Activated naive CD4-positive, alpha-beta T cell (primary cell): ENCODE results near the gene IBA57.
A peak's percentile ranks its signal among the peaks of the same experiment; 100 is the strongest.

ENCODE experiments used
- DNase-seq, 4 experiments: peaks; one replicate each; lab custom pipeline; 2025; lab: John Stamatoyannopoulos, UW

The IBA57 gene

DNA sequence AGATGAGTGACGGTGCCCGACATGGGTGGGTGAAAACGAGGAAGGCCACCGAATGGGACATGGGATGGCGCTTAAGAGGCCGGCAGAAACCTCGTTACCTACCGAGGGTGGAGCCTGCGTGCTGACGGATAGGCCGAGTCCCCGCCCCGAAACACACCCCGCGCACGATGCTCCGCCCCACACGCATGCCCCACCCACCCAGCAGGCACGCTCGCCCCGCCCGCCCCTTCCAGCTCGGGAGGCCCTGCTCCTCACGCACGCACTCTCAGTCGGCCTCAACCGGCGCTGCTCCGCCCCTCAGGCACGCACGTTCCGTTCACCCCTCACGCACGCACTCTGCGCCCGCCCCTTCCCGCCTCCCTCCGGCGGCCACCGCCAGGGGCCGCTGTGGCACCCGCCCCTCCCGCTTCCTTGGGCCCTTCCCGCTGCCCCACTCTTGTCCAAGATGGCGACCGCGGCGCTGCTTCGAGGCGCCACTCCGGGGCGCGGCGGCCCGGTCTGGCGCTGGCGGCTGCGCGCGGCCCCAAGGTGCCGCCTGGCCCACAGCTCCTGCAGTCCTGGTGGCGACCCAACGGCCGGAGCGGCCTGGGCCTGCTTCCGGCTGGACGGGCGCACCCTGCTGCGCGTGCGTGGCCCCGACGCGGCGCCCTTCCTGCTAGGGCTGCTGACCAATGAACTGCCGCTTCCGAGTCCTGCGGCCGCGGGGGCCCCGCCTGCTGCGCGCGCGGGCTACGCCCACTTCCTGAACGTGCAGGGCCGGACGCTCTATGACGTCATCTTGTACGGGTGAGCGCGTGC lies at the start of gene IBA57:
Gene IBA57 (plus strand): TSS at position 433 of the 798 bp plus-strand sequence. CDS start 13 bp downstream, at position 446.
- peak; percentile 97 to 99 (median 99) for DNase-seq

DNA sequence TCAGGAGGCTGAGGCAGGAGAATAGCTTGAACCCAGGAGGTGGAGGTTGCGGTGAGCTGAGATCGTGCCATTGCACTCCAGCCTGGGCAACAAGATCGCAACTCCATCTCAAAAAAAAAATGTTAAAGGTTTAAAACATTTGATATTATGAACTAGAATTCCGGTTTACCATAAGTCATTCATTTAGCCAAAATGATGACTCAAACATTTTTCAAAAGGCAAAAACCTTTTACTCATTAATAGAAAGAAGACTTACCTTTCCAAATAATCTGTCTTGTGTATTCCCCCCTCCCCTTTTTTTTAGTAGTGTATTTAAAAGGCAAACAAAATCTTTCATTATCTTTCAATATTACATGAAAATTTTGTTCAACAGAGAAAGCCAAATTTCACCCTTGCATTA lies 48.3 kb upstream of the IBA57 start:
- no peak for DNase-seq

DNA sequence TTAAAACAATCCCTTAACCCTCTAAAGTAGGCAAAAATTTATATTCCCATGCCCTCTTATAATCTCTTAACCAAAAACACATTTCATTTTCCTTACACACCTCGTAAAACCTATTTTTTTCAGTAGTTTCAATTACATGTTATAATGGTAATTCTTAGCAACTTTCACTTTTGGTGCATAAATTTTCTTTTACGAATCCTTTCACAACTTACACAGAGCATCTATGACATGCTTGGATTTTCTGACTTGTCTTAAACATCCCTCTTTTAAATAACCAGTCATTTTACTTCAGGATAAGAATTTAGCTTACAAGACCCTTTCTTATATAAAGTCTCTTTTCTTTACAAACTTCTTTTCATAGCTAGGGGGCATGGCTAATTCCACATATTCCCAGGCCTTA lies 47.6 kb upstream of the IBA57 start:
- DNase-seq: no peak

DNA sequence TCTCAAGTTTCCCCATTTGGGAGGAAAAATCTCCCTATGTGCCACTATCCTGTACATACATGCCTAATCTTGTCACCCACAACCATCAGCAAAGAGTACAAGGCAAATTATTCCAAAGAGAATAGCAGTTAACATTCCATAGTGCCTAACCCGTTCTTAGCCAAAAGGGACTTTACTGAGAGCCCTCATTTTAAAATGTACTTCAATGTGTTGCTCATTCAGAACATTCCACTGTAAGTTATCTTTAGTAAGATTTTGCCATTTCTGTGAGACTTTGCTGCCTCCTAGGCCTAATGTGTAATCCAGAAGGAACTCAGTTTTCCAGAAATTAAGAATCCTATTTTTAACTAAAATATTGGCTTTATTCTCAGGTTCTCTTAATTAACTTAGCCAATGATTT lies 45.3 kb upstream of the IBA57 start:
- no peak for DNase-seq

DNA sequence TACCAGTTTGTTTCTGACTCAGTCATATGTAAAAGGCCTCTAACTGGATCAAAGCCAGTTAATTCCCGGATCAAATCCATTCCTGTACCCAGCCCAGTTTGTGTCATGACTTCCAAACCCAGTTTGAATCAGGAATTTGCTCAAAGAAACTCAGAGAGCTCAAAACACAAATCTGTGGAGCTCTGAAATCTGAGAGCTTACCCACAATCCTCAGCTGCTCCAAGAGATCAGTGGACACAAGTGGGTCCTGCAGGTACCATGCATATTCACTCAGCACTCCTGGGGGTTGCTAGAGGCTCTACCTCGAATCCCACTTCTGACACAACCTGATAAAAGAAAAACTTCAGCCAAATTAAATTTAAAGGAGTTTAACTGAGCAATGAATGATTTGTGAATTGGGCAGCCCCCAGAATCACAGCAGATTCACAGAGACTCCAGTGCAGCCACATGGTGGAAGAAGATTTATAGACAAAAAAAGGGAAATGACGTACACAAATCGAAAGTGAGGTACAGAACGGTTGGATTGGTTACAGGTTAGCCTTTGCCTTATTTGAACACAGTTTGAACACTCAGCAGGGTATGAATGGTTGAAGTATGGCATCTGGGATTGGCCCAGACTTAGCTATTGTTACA lies 44.6 kb upstream of the IBA57 start:
- DNase-seq: no peak

DNA sequence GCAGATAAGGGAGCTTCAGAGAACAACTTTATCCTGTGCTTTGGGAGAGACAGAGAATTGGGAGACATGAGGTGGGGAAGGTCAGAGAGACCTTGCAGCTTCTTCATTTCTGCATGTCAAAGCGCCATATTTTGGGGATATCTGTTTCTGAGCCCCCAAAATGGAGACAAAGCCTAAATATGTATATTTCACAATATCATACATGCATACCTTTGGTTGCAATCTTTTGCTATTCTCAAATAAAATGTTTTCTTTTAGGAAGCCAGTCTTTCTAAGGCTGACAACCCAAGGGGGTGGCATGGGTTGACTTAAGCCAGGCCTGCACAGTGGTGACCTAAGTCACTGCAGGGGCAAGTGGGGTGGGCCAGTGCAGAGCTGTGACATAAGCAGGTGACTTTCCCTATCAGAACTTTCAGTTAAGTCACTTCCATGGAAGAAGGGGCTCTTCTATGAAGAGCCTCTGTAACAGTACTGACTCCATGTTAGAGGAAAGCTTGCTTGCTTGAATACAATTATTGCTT lies 42.6 kb upstream of the IBA57 start:
- no peak for DNase-seq

DNA sequence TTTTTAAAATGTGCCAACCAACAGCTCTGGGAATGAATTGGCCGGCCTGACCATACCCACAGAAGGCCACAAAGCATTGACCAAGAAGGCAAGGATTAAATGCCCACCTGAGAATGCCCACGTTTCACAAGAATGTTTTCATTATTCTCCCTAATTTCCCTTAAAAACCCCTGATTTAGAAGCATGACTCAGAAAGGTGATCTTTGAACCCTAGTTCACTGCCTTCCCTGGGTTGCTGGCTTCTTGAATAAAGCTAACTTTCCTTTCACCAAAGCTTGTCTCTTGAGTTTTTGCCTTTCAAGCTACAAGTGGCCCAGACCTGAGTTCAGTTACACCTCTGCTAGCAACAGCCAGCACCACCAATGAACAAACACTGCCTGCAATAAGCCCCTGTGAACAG lies 42.1 kb upstream of the IBA57 start:
- no peak for DNase-seq

DNA sequence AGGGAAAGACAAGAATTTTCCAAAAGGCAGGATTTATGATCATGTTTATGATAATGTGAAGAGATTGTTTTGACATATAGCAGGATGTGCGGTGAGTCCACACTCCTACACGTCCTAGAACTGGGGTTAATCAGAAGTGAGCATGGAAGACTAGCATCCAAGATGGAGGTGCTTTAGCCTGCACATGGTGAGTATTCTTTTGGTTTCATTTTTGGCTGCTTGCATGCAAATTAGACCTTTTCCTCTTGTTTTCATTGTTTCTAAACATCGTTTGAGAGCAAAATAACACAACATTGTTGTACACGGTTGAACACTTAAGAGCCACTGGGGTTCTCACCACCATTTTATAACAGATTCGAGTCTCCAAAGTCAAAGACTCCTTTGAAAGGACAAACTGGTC lies 40.4 kb upstream of the IBA57 start:
- DNase-seq: no peak

DNA sequence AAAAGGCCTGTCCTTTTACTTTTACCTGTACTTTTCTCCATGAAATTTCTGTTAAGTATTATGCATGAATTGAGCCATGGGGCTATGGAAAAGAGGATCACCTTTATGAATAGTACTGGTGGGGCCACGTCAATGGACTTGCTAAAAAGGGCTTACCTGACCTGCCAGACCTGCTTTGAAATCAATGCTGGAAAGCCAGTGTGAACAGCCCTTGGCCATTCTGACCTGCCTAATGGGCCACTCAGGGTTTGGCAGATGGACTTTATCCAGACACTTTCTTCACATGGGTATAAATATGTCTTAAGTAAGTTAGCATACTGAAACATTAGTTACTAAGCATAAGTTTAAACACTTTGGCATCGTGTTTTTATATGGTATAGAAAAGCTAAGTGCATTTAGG lies 33.8 kb upstream of the IBA57 start:
- no peak for DNase-seq

DNA sequence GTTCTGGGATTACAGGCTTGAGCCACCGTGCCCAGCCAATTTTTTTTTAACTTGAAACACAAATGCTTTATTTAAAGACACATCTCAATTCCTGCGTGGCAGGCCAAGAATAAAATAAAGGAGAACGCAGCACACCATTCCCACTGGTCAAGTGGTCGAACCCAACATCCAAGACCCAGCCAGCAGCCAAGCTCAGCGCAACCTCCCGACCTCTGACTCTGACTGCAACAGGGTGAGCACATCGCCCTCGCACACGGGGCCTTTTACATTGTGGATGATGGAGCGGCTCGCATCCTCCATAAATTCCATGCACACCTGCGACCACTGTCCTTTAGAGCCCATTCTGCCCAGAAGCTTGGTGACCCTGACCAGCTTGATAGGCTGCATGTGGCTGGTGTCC lies 31.0 kb upstream of the IBA57 start:
- DNase-seq: no peak

DNA sequence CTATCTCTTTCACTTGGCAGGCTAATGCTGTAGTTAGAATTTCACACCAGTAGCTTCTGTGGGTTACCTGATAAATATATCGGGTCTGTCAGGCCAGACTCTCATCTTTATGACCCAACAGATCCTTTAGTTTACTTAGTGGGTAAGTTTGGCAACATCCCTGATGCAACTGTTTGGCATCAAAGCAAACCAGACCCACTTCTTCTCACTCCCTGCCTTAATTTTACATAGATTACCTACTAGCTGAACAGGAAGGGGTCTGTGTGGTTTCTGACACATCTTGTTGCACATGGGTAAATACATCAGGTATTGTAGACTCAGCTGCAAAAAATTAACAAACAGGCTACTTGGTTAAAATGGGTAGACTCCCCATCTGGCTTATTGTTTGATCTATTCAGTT lies 28.7 kb upstream of the IBA57 start:
- no peak for DNase-seq

DNA sequence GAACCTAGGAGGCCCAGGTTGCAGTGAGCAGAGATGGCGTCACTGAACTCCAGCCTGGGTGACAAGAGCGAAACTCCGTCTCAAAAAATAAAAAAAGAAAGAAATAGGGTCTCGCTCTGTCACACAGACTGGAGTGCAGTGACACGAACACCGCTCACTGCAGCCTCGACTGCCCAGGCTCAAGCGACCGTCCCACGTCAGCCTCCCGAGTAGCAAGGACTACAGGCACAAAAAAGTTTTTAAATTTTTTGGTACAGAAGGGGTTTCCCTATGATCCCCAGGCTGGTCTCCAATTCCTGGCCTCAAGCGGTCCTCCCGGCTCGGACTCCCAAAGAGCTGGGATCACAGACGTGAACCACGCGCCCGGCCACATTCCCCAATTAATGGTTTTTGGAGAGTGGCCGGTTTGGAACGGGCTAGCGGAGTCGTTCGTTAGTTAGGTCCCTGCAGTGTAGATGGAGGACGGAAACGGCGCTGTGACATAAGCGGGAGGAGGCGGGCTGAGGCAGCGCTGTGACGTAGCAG lies 26.1 kb upstream of the IBA57 start:
- no peak for DNase-seq

DNA sequence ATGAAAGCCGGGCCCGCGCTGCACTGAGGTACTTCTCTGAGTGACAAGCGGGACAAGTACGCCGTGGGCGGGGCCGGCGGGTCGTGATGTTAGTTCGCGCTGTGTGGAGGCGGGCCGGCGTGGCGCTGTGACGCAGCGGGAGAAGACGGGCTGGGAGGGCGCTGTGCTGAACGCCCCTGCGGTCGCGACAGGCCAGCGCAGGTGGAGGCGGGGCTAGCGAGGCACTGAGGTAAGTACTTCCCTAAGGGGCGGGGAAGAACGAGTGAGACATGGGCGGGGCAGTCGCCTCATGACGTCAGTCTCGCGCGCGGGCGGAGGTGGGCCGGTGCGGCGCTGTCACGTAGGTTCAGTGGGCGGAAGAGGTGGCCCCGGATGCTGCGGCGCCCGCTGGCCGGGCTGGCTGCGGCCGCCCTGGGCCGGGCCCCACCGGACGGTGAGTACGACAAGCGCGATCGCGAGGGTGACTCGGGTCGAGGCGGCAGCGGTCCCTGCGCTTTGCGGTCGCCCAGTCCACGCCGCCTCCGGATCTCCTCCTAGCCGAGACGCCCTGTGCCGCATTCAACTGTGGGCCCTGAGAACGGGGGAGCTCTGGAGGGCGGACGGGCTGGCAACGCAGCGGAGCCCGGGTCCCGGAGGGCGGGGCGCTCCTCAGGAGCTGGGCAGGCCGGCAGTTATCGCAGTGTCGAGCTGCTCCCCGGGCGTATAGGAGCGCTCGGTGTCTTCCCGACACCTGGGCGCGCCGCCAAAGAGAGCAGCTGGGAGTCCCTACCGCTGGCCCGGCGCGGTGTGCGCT lies 25.5 kb upstream of the IBA57 start, which contains the start of gene GUK1:
Gene GUK1 (plus strand): TSS at position 349 of the 793 bp plus-strand sequence. CDS start 24 bp downstream, at position 373.
- peak; percentile 99 to 100 (median 100) for DNase-seq

DNA sequence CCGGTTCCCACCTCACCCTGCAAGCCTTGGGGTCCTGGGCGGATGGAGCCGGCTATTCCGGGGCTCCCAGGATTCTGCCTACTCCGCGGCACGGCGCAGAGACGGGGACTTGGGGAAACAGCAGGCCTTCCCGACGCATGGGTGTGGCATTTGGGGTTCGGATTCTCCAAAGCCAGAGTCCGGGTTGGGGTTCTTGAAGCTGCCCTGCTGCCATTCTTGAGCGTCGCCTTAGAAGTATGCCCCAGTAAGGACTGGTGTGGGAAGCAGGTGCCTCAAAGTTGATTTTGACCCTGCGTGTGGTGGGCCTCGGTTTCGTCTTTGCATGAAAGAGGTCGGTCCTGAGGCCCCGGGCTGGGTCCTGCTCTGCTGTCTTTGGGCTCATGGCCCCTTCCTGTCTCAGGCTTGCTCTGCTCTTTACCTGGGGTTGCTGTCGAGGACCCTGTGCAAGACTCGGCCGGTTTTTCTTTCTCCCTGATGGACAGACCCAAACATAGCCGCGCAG lies 24.8 kb upstream of the IBA57 start:
- DNase-seq: no peak

DNA sequence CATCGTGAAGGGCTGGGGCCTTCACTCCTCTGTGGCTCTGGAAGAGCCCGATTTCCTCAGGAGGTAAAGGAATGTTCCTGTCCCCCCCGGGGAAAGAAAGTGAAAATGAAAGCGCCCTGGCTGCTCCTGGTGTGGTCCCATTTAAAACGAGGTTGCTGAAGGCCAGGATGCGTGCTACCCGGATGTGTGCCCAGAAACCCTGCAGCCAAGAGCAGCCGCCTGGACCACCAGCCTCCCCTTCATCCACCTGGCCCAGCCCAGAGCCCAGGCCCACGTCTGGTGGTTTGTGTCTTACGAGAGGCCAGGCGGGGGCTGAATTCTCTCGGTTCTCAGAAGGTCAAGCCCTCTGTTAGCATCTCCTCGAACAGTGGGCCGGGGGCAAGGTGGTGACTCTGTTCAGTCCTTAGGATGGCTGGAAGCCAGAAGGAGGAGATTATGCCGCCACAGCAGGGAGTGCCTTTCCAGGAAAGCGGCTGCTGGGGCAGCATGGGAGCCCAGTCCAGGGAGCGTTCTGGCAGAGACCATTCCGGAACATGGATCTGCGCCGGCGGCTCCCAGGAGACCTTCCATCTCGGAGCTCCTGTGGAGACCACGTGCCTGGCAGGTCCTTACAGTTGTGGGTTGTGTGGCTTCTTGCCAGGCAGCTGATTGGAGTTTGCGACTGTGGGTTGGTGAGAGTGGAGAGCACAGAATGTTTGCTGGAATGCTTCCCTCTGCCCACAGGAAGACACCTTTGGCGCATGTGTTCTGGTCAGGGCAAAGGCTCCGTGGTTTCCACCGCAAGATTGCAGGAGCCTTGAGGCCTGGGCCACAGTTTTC lies 24.2 kb upstream of the IBA57 start:
- no peak for DNase-seq

DNA sequence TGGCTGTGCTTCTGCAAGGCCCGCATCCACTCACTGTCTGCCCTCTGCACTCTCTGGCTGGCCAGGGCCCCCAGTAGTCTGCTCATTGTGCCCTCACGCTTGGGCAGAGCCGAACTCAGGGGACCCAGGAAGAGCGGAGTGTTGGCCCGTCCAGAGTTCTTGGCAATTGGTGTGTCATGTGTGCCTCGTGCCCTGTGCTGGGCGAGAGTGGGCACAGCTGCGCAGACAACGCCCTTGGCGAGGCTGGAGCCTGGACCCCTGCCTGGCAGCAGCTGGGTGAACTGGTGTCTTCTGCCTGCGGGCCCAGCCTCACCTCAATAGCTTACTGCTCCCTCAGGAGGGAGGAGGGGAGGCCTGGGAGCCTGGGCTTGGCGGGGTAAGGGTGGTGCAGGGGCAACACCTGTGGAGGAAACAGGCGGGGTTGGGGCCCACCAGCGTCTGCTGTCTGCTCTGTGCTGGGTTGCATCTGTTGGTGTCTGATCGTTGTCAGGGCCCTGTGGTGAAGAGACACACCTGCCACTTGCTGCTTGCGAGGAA lies 23.4 kb upstream of the IBA57 start:
- no peak for DNase-seq

DNA sequence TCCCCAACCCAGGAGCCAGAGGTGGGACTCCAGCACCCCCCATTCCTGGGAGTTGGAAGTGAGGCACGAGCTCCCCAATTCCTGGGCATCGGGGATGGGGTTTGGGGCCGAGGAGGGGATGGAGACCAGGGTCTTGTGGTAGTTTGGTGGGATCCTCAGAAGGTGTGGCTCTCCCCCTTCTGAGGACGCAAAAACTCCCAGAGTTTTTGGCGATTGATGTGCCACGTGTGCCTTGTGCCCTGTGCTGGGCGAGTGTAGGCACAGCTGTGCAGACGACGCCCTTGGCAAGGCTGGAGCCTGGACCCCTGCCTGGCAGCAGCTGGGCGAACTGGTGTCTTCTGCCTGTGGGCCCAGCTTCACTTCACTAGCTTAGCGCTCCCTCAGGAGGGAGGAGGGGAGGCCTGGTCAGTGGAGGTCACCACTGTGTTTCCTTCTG lies 22.9 kb upstream of the IBA57 start:
- DNase-seq: no peak

DNA sequence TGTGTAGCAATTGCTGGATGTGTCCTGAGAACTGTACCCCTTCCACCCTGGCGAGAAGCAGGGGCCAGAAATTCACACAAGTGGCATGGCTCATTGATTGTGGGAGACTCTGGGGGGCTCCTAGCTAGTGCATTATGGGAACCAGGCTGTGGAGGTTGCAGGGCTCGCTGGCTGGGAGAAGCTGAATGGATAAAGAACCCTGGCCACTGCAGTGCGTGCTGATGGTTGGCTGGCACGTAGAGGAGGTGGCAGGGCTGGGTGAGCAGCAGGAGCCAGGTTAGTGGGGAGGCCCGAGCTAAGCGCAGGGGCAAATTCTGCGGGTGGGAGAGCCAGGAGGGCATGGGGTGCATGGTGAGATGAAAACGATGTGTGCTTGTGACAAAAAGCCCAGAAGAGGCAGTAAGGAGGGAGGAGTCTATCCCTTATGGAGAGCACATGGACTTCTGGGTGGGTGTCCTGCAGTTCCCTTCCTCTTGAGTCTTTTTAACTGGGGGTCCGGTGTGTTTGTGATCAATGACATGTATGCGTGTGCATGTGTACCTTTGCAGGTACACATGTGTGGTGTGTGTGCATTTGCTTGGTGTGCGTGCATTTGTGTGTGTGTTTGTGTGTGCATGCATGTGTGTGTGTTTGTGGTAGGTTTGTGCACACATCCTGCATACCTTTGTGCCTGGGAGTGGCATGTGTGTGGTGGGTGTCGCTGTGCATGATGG lies 22.0 kb upstream of the IBA57 start:
- DNase-seq: no peak

DNA sequence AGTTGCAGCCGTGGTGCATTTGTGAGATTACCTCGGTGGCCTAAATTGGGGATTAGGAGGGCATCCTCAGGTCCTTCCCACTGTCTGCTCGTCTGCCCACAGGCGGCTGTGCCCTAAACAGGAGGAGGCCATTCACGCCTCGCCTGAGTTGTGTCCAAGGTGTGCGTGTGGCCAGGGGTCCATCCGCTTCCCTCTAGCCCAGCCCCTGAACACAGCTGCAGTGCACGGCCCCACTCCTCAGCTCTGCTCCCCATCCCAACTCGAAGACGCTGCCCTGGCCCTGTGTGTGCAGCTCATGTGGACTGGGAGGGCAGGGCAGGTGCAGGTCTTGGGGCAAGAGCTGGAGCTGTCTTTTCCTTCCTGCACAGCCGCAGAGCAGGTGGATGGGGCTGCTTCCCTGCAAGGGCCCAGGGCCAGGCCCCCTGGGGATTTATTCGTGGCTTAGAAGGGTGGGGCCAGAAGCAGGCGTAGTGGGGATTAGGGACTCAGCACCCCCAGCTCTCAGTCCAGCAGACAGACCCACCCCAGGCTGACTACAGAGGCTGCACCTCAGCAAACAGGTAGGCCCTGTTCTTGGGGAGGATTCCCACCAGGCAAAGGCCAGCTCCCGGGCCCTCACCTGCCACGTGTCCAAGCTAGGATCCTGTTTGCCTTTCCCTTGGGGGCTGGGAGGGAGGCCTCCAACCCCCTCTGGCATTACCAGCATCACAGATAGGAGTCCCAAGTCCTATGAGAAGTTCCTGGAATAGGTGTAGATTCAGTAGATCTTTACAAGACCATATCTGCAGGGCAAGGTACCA lies 21.2 kb upstream of the IBA57 start:
- DNase-seq: no peak
